Osteocyte (in vitro differentiated cells): ENCODE data around the gene TCN2. TPM values are rescaled to one million over a fixed set of nuclear protein-coding genes. Genes with fewer than 3 reads are reported as not detected.
"Not testable (repeated sequence)": the region's sequence is repeated elsewhere in the genome, so short reads cannot be mapped to it uniquely, and the experiment has no call there.

Experiments
- DNase-seq: peaks from one replicate; pipeline ENCODE4 v3.0.0; 2021; ENCODE audit warnings: mixed read lengths; ENCODE audit not compliant: unreplicated experiment; ENCODE audit errors: extremely low spot score
- H3K27ac Mint-ChIP-seq: one replicate; pipeline ENCODE4 v1.8.0; 2021; ENCODE audit warnings: mild to moderate bottlenecking, mixed read lengths; ENCODE audit not compliant: unreplicated experiment
- H3K27me3 Mint-ChIP-seq: one replicate; pipeline ENCODE4 v1.8.0; 2021; ENCODE audit warnings: mixed read lengths; ENCODE audit not compliant: unreplicated experiment
- H3K36me3 Mint-ChIP-seq: one replicate; pipeline ENCODE4 v1.8.0; 2021; ENCODE audit warnings: mixed read lengths; ENCODE audit not compliant: unreplicated experiment
- H3K4me1 Mint-ChIP-seq: one replicate; pipeline ENCODE4 v1.8.0; 2021; ENCODE audit warnings: mixed read lengths; ENCODE audit not compliant: unreplicated experiment
- H3K4me3 Mint-ChIP-seq: one replicate; pipeline ENCODE4 v1.8.0; 2021; ENCODE audit warnings: mild to moderate bottlenecking, moderate library complexity, mixed read lengths; ENCODE audit not compliant: unreplicated experiment
- H3K9me3 Mint-ChIP-seq: one replicate; pipeline ENCODE4 v1.8.0; 2021; ENCODE audit warnings: mixed read lengths; ENCODE audit not compliant: unreplicated experiment
- CTCF ChIP-seq: fragments of 200-600 bp; sonication (generic); IDR thresholded peaks from 2 replicates; pipeline ENCODE4 v1.5.0; 2021; ENCODE audit warnings: antibody characterized with exemption, mild to moderate bottlenecking, moderate library complexity
- total RNA-seq: library from RNA; stranded (reverse); gene quantifications from 2 replicates; pipeline ENCODE4 v1.2.1, GENCODE V29; 2021

Gene TCN2
- total RNA-seq, 1 donor from 2014 or later, result 57.7 TPM

GRCh38 chr22:30627471-30627870 is 20.5 kb downstream of the TCN2 start:
- peaks cover 3% of the 10 kb centered on the region for H3K4me1 Mint-ChIP-seq
- H3K9me3 Mint-ChIP-seq, result no peaks in the 10 kb centered on the region
- no peaks in the 10 kb centered on the region for H3K36me3 Mint-ChIP-seq
- H3K27ac Mint-ChIP-seq, result no peak overlapping the region
- no peak for TF ChIP-seq CTCF
- no peaks in the 10 kb centered on the region for H3K27me3 Mint-ChIP-seq
- H3K4me3 Mint-ChIP-seq, result no peak overlapping the region
- no peak for DNase-seq

- DNase-seq, result no peak
- no peak for TF ChIP-seq CTCF
- Mint-ChIP-seq H3K36me3 (no peaks in the 10 kb centered on the region), H3K4me3 (no peak overlapping the region), H3K27me3 (no peaks in the 10 kb centered on the region), H3K4me1 (peaks cover 3% of the 10 kb centered on the region), H3K9me3 (no peaks in the 10 kb centered on the region), H3K27ac (no peak overlapping the region)
Measured at GRCh38 chr22:30628491-30628890, 21.5 kb downstream of the TCN2 start.

GRCh38 chr22:30631469-30631868 is 24.5 kb downstream of the TCN2 start:
- H3K9me3 Mint-ChIP-seq, H3K27me3 Mint-ChIP-seq, H3K36me3 Mint-ChIP-seq, H3K4me3 Mint-ChIP-seq, H3K27ac Mint-ChIP-seq, DNase-seq: not testable (repeated sequence)
- peaks cover 20% of the 10 kb centered on the region for H3K4me1 Mint-ChIP-seq

GRCh38 chr22:30634471-30635233 is 27.7 kb downstream of the TCN2 start:
- Mint-ChIP-seq H3K27ac (peak overlapping the region; percentile 91), H3K36me3 (peaks cover 3% of the 10 kb centered on the region), H3K4me3 (peak overlapping the region; percentile 76), H3K4me1 (peaks cover 28% of the 10 kb centered on the region), H3K27me3 (no peaks in the 10 kb centered on the region), H3K9me3 (no peaks in the 10 kb centered on the region)
- peak; percentile 96 for DNase-seq
- TF ChIP-seq CTCF, result peak; percentile 95

- Mint-ChIP-seq H3K9me3 (no peaks in the 10 kb centered on the region), H3K4me1 (peaks cover 28% of the 10 kb centered on the region), H3K27ac (peak within 1 kb of the TSS; percentile 91), H3K27me3 (no peaks in the 10 kb centered on the region), H3K36me3 (peaks cover 3% of the 10 kb centered on the region), H3K4me3 (peak within 1 kb of the TSS; percentile 76)
- TF ChIP-seq CTCF, result peak; percentile 33
- peak; percentile 98 for DNase-seq
Measured at GRCh38 chr22:30635273-30636225, 28.6 kb downstream of the TCN2 start, which contains the start of gene SLC35E4. SLC35E4 (plus strand) TSS chr22:30635781; CDS start chr22:30636451, 670 bp downstream.
